Spleen (tissue), 11 donors: ENCODE results near the gene SYNE2. TPM values are rescaled to one million over a fixed set of nuclear protein-coding genes. Genes with fewer than 3 reads are reported as not detected.

Experiments used
- DNase-seq: peaks from one replicate; pipeline ENCODE4 v3.0.0-alpha.2; 2020
- H3K27ac ChIP-seq, 8 donors: fragments of 200-600 bp; sonication (generic) in 7 of 8; 1 replicate in 4 of 8; 2 replicates in 4 of 8; pipeline versions ENCODE4 v1.5.0 to v1.8.0; 2016 to 2021; ENCODE audit warnings: inconsistent platforms in 4 of 8, mild to moderate bottlenecking in 4 of 8, moderate library complexity in 1 of 8
- H3K27me3 ChIP-seq, 7 donors: fragments of 200-600 bp; sonication (generic) in 6 of 7; replicated peaks in 1 of 7; 1 replicate in 4 of 7; 2 replicates in 3 of 7; pipeline versions ENCODE4 v1.5.0 to v1.8.0; 2016 to 2021; ENCODE audit warnings: inconsistent platforms in 3 of 7, mild to moderate bottlenecking in 1 of 7
- H3K36me3 ChIP-seq, 6 donors: fragments of 200-600 bp; sonication (generic) in 5 of 6; 1 replicate in 4 of 6; 2 replicates in 2 of 6; pipeline versions ENCODE4 v1.5.0 to v1.8.0; 2016 to 2021; ENCODE audit warnings: inconsistent platforms in 2 of 6
- H3K4me1 ChIP-seq, 6 donors: fragments of 200-600 bp; sonication (generic) in 5 of 6; 1 replicate in 3 of 6; 2 replicates in 3 of 6; pipeline versions ENCODE4 v1.5.0 to v1.8.0; 2016 to 2021; ENCODE audit warnings: inconsistent platforms in 3 of 6
- H3K4me3 ChIP-seq, 8 donors: fragments of 200-600 bp; sonication (generic) in 7 of 8; 1 replicate in 4 of 8; 2 replicates in 4 of 8; pipeline versions ENCODE4 v1.5.0 to v1.8.0; 2016 to 2021; ENCODE audit warnings: inconsistent platforms in 4 of 8, mild to moderate bottlenecking in 4 of 8, moderate library complexity in 2 of 8
- H3K9me3 ChIP-seq, 8 donors: fragments of 200-600 bp; sonication (generic) in 7 of 8; 1 replicate in 4 of 8; 2 replicates in 4 of 8; pipeline versions ENCODE4 v1.5.0 to v1.8.0; 2016 to 2021; ENCODE audit warnings: inconsistent platforms in 4 of 8
- CTCF ChIP-seq, 11 experiments: fragments of 200-600 bp in 7 of 11; fragments of 450-650 bp in 4 of 11; sonication (generic) in 4 of 11; IDR thresholded peaks in 8 of 11; conservative IDR thresholded peaks in 3 of 11; 1 replicate in 7 of 11; 2 replicates in 4 of 11; pipeline versions ENCODE4 v1.4.0 to v1.8.0; 2016 to 2021; ENCODE audit warnings: antibody characterized with exemption in 11 of 11, inconsistent platforms in 4 of 11, mild to moderate bottlenecking in 1 of 11
- POLR2A ChIP-seq, 3 donors: fragments of 450-650 bp; IDR thresholded peaks; one replicate each; pipeline ENCODE4 v1.5.1; 2017; ENCODE audit warnings: antibody characterized with exemption in 3 of 3, mild to moderate bottlenecking in 1 of 3
- POLR2AphosphoS5 ChIP-seq, 3 donors: sonication (generic); formaldehyde crosslinking; IDR thresholded peaks; one replicate each; pipeline ENCODE4 v1.5.1; 2017; ENCODE audit warnings: antibody characterized with exemption in 3 of 3
- WGBS, 5 donors: extraction: QIAGEN DNeasy Blood & Tissue Kit in 3 of 5; methylation state at CpG; one replicate each; pipeline versions ENCODE4 v1.1.5 to v1.1.7; 2013 to 2018; 5-methylcytosine and 5-hydroxymethylcytosine counted together
- intact Hi-C: fragments of 100-400 bp; cut with DNase I; formaldehyde crosslinking; loops from one replicate; pipeline ENCODE4 v1.15.0; 2023; ENCODE audit warnings: low total_unique reads
- polyA plus RNA-seq, 3 donors: library from polyadenylated mRNA; stranded (reverse); fragments of 200-250 nt; gene quantifications; one replicate each; pipeline ENCODE4 v1.2.1, GENCODE V29; 2013
- total RNA-seq, 7 donors: library from RNA; depleted of rRNA in 3 of 7; stranded (reverse); fragments of >200 nt in 3 of 7; fragmentation: NEBNext Ultra II Directional in 4 of 7; extraction: Animal tissue kit (Norgen Biotek cat#: 25700) in 4 of 7; gene quantifications; one replicate each; pipeline versions ENCODE4 v1.1.0 to v1.2.1, GENCODE V29; 2016 to 2021
- donor health status: healthy with polysubstance abuse.
- donor health status: DM: no; HTN: no; CAD: no; lungs with moderate emphysema.
- donor health status: DM: no; HTN: no; CAD: no.
- donor health status: Bipolar disorder and iron deficiency.
- donor health status: healthy.
- donor health status: DM: no; HTN: no; CAD: no.
- donor health status: DM: yes; HTN: yes; CAD: no.

SYNE2 gene
- total and polyA plus RNA-seq, 10 donors, result 16.0 to 173 (median 147) TPM

- no peaks in the 10 kb centered on the region for H3K27me3 ChIP-seq
- no peak for TF ChIP-seq POLR2AphosphoS5 (IDR thresholded peaks at IDR 0.05)
- no peak for TF ChIP-seq POLR2A (IDR thresholded peaks at IDR 0.05)
- TF ChIP-seq CTCF (IDR thresholded peaks at IDR 0.05 in 8 of 11, conservative IDR thresholded peaks at IDR 0.05 in 3 of 11), result no peak
- WGBS, 5 donors, result 81 to 100% (median 95%) methylated on average over 1 of the region's 1 CpG
- intact Hi-C loops, result no loop called here
- no peak for DNase-seq
- peaks cover 0 to 26% (median 0%) of the 10 kb centered on the region in 6 donors for H3K36me3 ChIP-seq
- H3K27ac ChIP-seq, result no peak overlapping the region
- no peak overlapping the region for H3K4me3 ChIP-seq
- H3K4me1 ChIP-seq, result peaks cover 4 to 42% (median 24%) of the 10 kb centered on the region in 6 donors
- no peaks in the 10 kb centered on the region for H3K9me3 ChIP-seq
Measured at GRCh38 chr14:63912286-63912685, 59.5 kb downstream of the SYNE2 start.

GRCh38 chr14:63918411-63918810 lies 65.6 kb downstream of the SYNE2 start:
- TF ChIP-seq CTCF (IDR thresholded peaks at IDR 0.05 in 8 of 11, conservative IDR thresholded peaks at IDR 0.05 in 3 of 11) (no peak), POLR2AphosphoS5 (IDR thresholded peaks at IDR 0.05) (no peak), POLR2A (IDR thresholded peaks at IDR 0.05) (no peak)
- no peak for DNase-seq
- Histone ChIP-seq H3K9me3 (no peaks in the 10 kb centered on the region), H3K27me3 (no peaks in the 10 kb centered on the region), H3K27ac (no peak overlapping the region), H3K36me3 (no peaks in the 10 kb centered on the region), H3K4me1 (no peaks in the 10 kb centered on the region), H3K4me3 (no peak overlapping the region)
- intact Hi-C loops, result no loop called here
- 90 to 98% (median 95%) methylated on average over 11 of the region's 11 CpGs for WGBS, 5 donors

GRCh38 chr14:63922696-63923421 lies 70.1 kb downstream of the SYNE2 start:
- Histone ChIP-seq H3K4me1 (no peaks in the 10 kb centered on the region), H3K9me3 (peaks cover 0 to 17% (median 12%) of the 10 kb centered on the region in 8 donors), H3K27ac (no peak overlapping the region), H3K4me3 (no peak overlapping the region), H3K36me3 (peaks cover 0 to 11% (median 0%) of the 10 kb centered on the region in 6 donors), H3K27me3 (no peaks in the 10 kb centered on the region)
- TF ChIP-seq POLR2A (IDR thresholded peaks at IDR 0.05) (no peak), POLR2AphosphoS5 (IDR thresholded peaks at IDR 0.05) (no peak), CTCF (IDR thresholded peaks at IDR 0.05 in 8 of 11, conservative IDR thresholded peaks at IDR 0.05 in 3 of 11) (no peak)
- intact Hi-C loops, result no loop called here
- DNase-seq, result no peak
- 77 to 86% (median 80%) methylated on average over 5 of the region's 5 CpGs for WGBS, 5 donors

GRCh38 chr14:63923422-63923752 lies 70.6 kb downstream of the SYNE2 start:
- TF ChIP-seq POLR2A (IDR thresholded peaks at IDR 0.05), result no peak
- Histone ChIP-seq H3K9me3 (peaks cover 0 to 17% (median 12%) of the 10 kb centered on the region in 8 donors), H3K4me1 (peaks cover 0 to 5% (median 0%) of the 10 kb centered on the region in 6 donors), H3K4me3 (no peak overlapping the region), H3K27ac (no peak overlapping the region), H3K27me3 (no peaks in the 10 kb centered on the region), H3K36me3 (peaks cover 0 to 11% (median 0%) of the 10 kb centered on the region in 6 donors)
- intact Hi-C loops, result no loop called here
- no peak for DNase-seq
